Hepatocyte (in vitro differentiated cells): ENCODE measurements around the gene COL28A1. TPM values are rescaled to one million over a fixed set of nuclear protein-coding genes. Genes with fewer than 3 reads are reported as not detected.

ENCODE experiments used
- DNase-seq: peaks from one replicate; pipeline ENCODE4 v3.0.0-alpha.2; 2016; ENCODE audit warnings: low spot score
- H2AFZ ChIP-seq: fragments of 200-600 bp; sonication (generic); 2 replicates; pipeline ENCODE4 v1.6.0; 2016; ENCODE audit warnings: antibody characterized with exemption, mild to moderate bottlenecking
- H3K27ac ChIP-seq: fragments of 200-600 bp; sonication (generic); 2 replicates; pipeline ENCODE4 v1.5.1; 2016; ENCODE audit warnings: mild to moderate bottlenecking
- H3K27me3 ChIP-seq: fragments of 200-600 bp; sonication (generic); 2 replicates; pipeline ENCODE4 v1.6.1; 2016
- H3K36me3 ChIP-seq: fragments of 200-600 bp; sonication (generic); replicated peaks from 2 replicates; pipeline ENCODE4 v1.5.1; 2016; ENCODE audit warnings: low read depth; ENCODE audit not compliant: insufficient read depth
- H3K4me1 ChIP-seq: fragments of 200-600 bp; sonication (generic); 2 replicates; pipeline ENCODE4 v1.5.1; 2016; ENCODE audit warnings: mild to moderate bottlenecking, moderate library complexity; ENCODE audit not compliant: insufficient read depth
- H3K4me2 ChIP-seq: fragments of 200-600 bp; sonication (generic); 2 replicates; pipeline ENCODE4 v1.6.0; 2016
- H3K4me3 ChIP-seq: fragments of 200-600 bp; sonication (generic); 2 replicates; pipeline ENCODE4 v1.5.1; 2016; ENCODE audit warnings: mild to moderate bottlenecking
- H3K79me2 ChIP-seq: fragments of 200-600 bp; sonication (generic); 2 replicates; pipeline ENCODE4 v1.6.0; 2017; ENCODE audit warnings: mild to moderate bottlenecking
- H3K9me2 ChIP-seq: fragments of 200-600 bp; sonication (generic); replicated peaks from 2 replicates; pipeline ENCODE4 v1.6.0; 2017; ENCODE audit warnings: mild to moderate bottlenecking; ENCODE audit not compliant: insufficient read depth
- H3K9me3 ChIP-seq: fragments of 200-600 bp; sonication (generic); 2 replicates; pipeline ENCODE4 v1.5.1; 2016; ENCODE audit warnings: low read depth, mild to moderate bottlenecking
- H4K20me1 ChIP-seq: fragments of 200-600 bp; sonication (generic); 2 replicates; pipeline ENCODE4 v1.6.0; 2016; ENCODE audit warnings: mild to moderate bottlenecking; ENCODE audit not compliant: insufficient read depth, poor library complexity, severe bottlenecking
- EZH2 ChIP-seq: fragments of 200-600 bp; sonication (generic); IDR thresholded peaks from 2 replicates; pipeline ENCODE4 v1.6.1; 2016; ENCODE audit warnings: antibody characterized with exemption, mild to moderate bottlenecking, borderline replicate concordance
- EZH2phosphoT487 ChIP-seq: fragments of 200-600 bp; sonication (generic); IDR thresholded peaks from one replicate; pipeline ENCODE4 v1.6.1; 2018; ENCODE audit warnings: antibody characterized with exemption, mild to moderate bottlenecking, low read depth, moderate library complexity; ENCODE audit not compliant: unreplicated experiment, severe bottlenecking
- WGBS: methylation state at CpG from one replicate; pipeline ENCODE4 v1.1.6; 2016; ENCODE audit warnings: low lambda C conversion rate; ENCODE audit errors: missing lambda C conversion rate; 5-methylcytosine and 5-hydroxymethylcytosine counted together
- polyA plus RNA-seq: library from polyadenylated mRNA; unstranded; fragments of >200 nt; fragmentation: Nextera tagmentation; extraction: Ambion mirVana; gene quantifications from 2 replicates; pipeline ENCODE4 v1.2.1, GENCODE V29; 2016
- total RNA-seq: library from RNA; depleted of rRNA; stranded (reverse); fragments of >200 nt; gene quantifications from 2 replicates; pipeline ENCODE4 v1.2.3, GENCODE V29; 2014
- TF ChIP-seq, protein P1 (sequence below): fragments of 200-600 bp; sonication (generic); IDR thresholded peaks from 2 replicates; pipeline ENCODE4 v1.5.1; 2016; ENCODE audit warnings: antibody characterized with exemption, mild to moderate bottlenecking; ENCODE audit not compliant: poor library complexity

The COL28A1 gene
- total and polyA plus RNA-seq, 2 experiments from 2014 or later = 0.28 to 0.47 TPM

DNA sequence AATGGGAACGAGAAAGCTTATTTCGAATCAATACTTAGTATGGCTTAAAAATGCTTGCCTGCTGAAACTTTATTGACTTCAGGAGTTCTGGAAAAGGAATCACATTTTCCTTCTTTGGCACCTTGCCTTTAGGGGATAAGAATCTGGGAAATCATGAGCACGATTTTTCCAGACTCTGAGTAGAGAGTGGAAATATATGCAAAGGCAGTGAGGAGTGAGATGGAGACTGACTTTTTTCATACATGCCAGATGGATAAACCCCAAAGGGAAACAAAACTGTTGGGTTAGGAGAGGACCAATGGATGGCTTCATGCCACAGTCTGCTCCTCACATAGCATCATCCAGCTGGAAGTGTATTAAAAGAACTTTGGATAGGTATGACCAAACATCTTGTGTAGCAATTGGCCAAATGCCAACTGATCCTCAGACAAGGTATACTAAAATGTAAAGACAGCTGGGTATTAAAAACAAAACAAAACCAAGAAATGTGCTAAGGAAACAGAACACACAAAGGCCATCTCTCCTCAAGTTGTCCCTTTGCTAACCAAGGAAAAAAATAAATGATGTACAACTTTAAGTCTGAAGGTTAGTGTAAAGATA, 1.7 kb downstream of the COL28A1 start:
- H3K9me3 ChIP-seq = no peaks in the 10 kb centered on the region
- DNase-seq = no peak
- H3K4me1 ChIP-seq = no peaks in the 10 kb centered on the region
- H3K9me2 ChIP-seq = no peaks in the 10 kb centered on the region
- H3K27me3 ChIP-seq = no peaks in the 10 kb centered on the region
- H3K27ac ChIP-seq = no peak overlapping the region
- H3K4me3 ChIP-seq = no peak overlapping the region
- H2AFZ ChIP-seq = no peak overlapping the region
- no peaks in the 10 kb centered on the region for H4K20me1 ChIP-seq
- no peaks in the 10 kb centered on the region for H3K79me2 ChIP-seq
- TF ChIP-seq EZH2 = no peak
- TF ChIP-seq EZH2phosphoT487 = no peak
- TF ChIP-seq, protein P1, sequence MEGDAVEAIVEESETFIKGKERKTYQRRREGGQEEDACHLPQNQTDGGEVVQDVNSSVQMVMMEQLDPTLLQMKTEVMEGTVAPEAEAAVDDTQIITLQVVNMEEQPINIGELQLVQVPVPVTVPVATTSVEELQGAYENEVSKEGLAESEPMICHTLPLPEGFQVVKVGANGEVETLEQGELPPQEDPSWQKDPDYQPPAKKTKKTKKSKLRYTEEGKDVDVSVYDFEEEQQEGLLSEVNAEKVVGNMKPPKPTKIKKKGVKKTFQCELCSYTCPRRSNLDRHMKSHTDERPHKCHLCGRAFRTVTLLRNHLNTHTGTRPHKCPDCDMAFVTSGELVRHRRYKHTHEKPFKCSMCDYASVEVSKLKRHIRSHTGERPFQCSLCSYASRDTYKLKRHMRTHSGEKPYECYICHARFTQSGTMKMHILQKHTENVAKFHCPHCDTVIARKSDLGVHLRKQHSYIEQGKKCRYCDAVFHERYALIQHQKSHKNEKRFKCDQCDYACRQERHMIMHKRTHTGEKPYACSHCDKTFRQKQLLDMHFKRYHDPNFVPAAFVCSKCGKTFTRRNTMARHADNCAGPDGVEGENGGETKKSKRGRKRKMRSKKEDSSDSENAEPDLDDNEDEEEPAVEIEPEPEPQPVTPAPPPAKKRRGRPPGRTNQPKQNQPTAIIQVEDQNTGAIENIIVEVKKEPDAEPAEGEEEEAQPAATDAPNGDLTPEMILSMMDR = no peak
- H3K4me2 ChIP-seq = no peak overlapping the region
- H3K36me3 ChIP-seq = no peaks in the 10 kb centered on the region
- WGBS = 97% methylated on average over 3 of the region's 3 CpGs

DNA sequence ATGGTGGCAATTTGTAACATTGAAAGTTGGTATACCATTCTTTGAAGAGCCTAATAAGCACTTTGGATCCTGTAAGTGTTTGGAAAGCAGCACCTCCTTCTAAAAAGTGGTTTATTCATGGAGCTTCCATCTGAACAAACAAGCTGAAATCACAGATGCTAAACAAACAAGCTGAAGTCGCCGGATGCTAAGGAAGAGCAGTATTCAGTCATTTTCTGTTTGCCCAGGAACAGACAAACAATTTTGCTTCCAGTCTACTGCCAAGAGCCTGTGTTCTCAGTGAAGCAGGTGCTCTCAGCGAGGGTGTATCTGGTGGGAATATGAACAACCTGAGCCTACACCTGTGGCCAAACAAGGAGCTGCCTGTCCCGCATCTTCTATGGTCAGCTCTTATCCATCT, 6.3 kb downstream of the COL28A1 start:
- no peak for DNase-seq
- WGBS = 77% methylated on average over 4 of the region's 4 CpGs
- H4K20me1 ChIP-seq = no peaks in the 10 kb centered on the region
- H3K9me3 ChIP-seq = no peaks in the 10 kb centered on the region
- H3K27me3 ChIP-seq = no peaks in the 10 kb centered on the region
- no peak overlapping the region for H3K4me2 ChIP-seq
- H3K9me2 ChIP-seq = no peaks in the 10 kb centered on the region
- H3K4me3 ChIP-seq = no peak overlapping the region
- no peak overlapping the region for H3K27ac ChIP-seq
- TF ChIP-seq EZH2phosphoT487 (no peak), EZH2 (no peak)
- TF ChIP-seq, protein P1 = no peak
- H3K36me3 ChIP-seq = no peaks in the 10 kb centered on the region
- no peaks in the 10 kb centered on the region for H3K4me1 ChIP-seq
- no peak overlapping the region for H2AFZ ChIP-seq
- no peaks in the 10 kb centered on the region for H3K79me2 ChIP-seq

DNA sequence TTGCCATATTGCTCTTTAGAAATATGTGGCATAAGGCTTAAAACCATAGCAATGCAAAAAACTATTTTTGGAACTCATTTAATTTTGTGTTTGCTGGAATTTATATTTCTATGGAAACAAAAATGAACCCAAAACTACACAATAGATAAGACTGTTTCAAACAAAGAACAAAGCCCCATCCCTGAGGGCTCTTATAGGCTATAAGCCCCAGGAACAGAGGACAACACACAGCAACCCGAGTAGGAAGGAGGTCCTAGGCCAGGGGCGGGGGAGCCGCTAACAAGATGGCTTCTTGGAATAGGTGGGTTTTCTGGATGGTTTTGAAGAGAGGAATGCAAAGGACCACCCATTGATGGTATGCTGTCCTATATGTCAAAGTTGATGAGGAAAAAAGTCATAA, 8.6 kb downstream of the COL28A1 start:
- Histone ChIP-seq H3K4me1 (no peaks in the 10 kb centered on the region), H3K27me3 (no peaks in the 10 kb centered on the region), H3K9me2 (no peaks in the 10 kb centered on the region), H2AFZ (no peak overlapping the region), H3K4me2 (no peak overlapping the region), H3K9me3 (no peaks in the 10 kb centered on the region), H3K27ac (no peak overlapping the region), H3K36me3 (no peaks in the 10 kb centered on the region), H4K20me1 (no peaks in the 10 kb centered on the region), H3K79me2 (no peaks in the 10 kb centered on the region), H3K4me3 (no peak overlapping the region)
- no peak for DNase-seq
- 92% methylated on average over 3 of the region's 3 CpGs for WGBS
- TF ChIP-seq, protein P1 = no peak
- TF ChIP-seq EZH2 (no peak), EZH2phosphoT487 (no peak)

DNA sequence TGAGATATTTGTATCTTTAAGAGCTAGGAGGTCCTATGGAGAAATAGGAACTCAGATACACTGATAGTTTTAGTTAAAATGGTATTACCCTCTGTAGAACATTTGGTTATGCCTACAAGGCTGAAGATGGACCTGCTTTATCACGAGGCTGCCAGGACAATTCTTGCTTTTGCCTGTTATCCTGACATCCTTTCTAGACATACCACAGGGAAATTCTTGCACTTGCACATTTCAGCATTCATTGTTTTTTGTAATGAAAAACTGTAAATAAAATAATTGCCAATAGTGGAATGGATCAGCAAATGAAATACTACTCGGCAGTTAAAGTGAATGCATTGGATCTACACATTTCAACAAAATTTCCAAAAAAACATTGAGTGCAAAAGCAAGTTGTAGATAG, 9.7 kb downstream of the COL28A1 start:
- no peak overlapping the region for H3K27ac ChIP-seq
- no peaks in the 10 kb centered on the region for H3K9me3 ChIP-seq
- 91% methylated on average over 2 of the region's 2 CpGs for WGBS
- no peak overlapping the region for H3K4me3 ChIP-seq
- H4K20me1 ChIP-seq = no peaks in the 10 kb centered on the region
- no peaks in the 10 kb centered on the region for H3K27me3 ChIP-seq
- no peaks in the 10 kb centered on the region for H3K79me2 ChIP-seq
- H3K36me3 ChIP-seq = no peaks in the 10 kb centered on the region
- H3K9me2 ChIP-seq = no peaks in the 10 kb centered on the region
- no peak for DNase-seq
- H3K4me1 ChIP-seq = no peaks in the 10 kb centered on the region
- TF ChIP-seq, protein P1 = no peak
- TF ChIP-seq EZH2 (no peak), EZH2phosphoT487 (no peak)
- no peak overlapping the region for H3K4me2 ChIP-seq
- H2AFZ ChIP-seq = no peak overlapping the region
